ENCODE results near the gene TBC1D22B.
"Not testable (repeated sequence)": the region's sequence is repeated elsewhere in the genome, so short reads cannot be mapped to it uniquely, and the experiment has no call there.

The TBC1D22B gene

DNA sequence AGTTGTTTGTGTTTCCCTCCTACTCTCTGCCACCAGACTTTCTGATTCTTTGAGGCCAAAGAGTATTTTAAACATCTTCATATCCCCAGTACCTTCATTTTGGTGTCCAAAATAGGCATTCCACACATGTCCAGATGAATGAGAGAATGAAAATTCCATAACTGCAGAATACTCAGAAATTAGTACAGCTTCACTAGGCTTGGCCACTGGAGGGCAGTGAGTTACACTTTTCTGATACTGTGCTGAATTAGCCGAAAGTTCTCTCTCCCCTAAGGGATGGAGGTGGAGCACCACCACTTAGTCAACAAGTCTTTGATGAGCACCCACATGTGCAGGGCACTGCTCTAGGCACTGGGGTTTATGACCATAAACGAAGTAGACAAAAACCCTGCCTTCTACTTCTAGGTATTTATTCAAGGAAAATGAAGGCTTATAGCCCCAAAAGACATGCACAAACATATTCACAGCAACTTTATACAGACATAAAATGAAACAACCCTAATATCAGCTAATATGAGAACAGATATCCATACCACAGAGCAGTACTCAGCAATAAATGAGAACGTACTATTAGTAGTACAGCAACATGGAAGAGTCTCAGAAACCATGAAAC lies 46.4 kb downstream of the TBC1D22B start:
- DNase-seq (ENCODE audit: low read depth, low spot score) = no peak
- CTCF ChIA-PET = interaction anchor here (0.7 to 6.9 kb wide), 11 partner anchors 8 to 385 kb away, joined by 3 to 73 read pairs (median 4); no protein-coding TSS in a partner anchor
- POLR2A ChIA-PET = no interaction called here
- no peak overlapping the region for H3K4me3 ChIP-seq (ENCODE audit: low read depth, low read length)
- TF ChIP-seq, protein P1, sequence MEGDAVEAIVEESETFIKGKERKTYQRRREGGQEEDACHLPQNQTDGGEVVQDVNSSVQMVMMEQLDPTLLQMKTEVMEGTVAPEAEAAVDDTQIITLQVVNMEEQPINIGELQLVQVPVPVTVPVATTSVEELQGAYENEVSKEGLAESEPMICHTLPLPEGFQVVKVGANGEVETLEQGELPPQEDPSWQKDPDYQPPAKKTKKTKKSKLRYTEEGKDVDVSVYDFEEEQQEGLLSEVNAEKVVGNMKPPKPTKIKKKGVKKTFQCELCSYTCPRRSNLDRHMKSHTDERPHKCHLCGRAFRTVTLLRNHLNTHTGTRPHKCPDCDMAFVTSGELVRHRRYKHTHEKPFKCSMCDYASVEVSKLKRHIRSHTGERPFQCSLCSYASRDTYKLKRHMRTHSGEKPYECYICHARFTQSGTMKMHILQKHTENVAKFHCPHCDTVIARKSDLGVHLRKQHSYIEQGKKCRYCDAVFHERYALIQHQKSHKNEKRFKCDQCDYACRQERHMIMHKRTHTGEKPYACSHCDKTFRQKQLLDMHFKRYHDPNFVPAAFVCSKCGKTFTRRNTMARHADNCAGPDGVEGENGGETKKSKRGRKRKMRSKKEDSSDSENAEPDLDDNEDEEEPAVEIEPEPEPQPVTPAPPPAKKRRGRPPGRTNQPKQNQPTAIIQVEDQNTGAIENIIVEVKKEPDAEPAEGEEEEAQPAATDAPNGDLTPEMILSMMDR (IDR thresholded peaks at IDR 0.05; ENCODE audit: insufficient read depth, low read length, missing control alignments) = peak; percentile 74

DNA sequence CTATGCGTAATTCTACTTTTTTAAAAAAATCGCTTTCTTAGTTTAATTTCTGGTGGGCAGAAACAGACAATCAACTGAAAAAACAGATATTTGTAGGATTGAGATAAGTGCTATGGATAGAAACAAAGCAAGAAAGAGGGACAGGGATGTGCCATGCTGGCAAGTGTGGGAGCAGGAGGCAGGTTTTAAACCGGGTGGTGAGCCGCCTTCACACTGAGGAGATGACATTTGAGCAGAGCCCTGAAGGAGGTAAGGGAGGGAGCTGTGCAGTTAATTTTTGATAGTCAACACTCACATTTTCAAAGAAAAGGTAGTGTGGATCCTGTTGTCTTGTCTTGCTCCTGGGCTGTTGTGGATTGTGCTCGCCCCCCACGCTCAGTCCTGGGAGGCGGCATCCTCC lies 47.2 kb downstream of the TBC1D22B start:
- no peak overlapping the region for H3K4me3 ChIP-seq (ENCODE audit: low read depth, low read length)
- ChIA-PET POLR2A (no interaction called here), CTCF (interaction anchor here (0.9 to 6.9 kb wide), 5 partner anchors 9 to 69 kb away, joined by 4 to 73 read pairs (median 5); no protein-coding TSS in a partner anchor)
- TF ChIP-seq, protein P1 (IDR thresholded peaks at IDR 0.05; ENCODE audit: insufficient read depth, low read length, missing control alignments) = no peak
- no peak for DNase-seq (ENCODE audit: low read depth, low spot score)

DNA sequence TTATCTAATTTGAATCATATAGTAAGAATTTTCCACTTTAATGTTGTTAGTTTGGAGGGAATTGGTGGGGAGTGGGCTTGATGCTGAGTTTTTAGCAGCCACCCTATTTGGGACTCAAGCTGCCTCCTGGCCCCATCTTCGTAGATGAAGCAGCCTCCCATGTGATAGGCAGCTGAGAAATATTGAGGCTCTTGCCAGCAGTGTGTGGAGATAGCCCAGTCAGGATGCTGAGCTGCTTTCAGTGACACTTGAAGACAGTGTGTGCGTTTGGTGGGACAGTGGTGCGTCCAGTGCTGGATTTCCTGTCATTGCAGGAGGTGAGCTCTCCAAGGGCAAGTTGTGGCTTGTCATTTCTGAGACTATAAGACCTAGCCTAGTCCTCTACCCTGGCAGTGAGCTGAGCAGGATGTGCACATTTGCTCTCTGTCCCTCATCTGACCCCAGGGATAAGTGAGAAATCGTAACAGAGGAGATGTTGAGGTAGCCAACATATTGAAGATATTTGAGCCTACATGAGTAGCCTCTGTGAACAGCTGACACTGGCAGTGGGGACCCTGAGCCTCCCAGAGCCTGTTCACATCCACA lies 48.4 kb downstream of the TBC1D22B start:
- no peak for DNase-seq (ENCODE audit: low read depth, low spot score)
- TF ChIP-seq, protein P1 (IDR thresholded peaks at IDR 0.05; ENCODE audit: insufficient read depth, low read length, missing control alignments) = no peak
- POLR2A ChIA-PET = no interaction called here
- CTCF ChIA-PET = interaction anchor here (0.9 to 12.7 kb wide), 5 partner anchors 9 to 288 kb away, joined by 3 to 124 read pairs (median 68); no protein-coding TSS in a partner anchor
- H3K4me3 ChIP-seq (ENCODE audit: low read depth, low read length) = no peak overlapping the region

DNA sequence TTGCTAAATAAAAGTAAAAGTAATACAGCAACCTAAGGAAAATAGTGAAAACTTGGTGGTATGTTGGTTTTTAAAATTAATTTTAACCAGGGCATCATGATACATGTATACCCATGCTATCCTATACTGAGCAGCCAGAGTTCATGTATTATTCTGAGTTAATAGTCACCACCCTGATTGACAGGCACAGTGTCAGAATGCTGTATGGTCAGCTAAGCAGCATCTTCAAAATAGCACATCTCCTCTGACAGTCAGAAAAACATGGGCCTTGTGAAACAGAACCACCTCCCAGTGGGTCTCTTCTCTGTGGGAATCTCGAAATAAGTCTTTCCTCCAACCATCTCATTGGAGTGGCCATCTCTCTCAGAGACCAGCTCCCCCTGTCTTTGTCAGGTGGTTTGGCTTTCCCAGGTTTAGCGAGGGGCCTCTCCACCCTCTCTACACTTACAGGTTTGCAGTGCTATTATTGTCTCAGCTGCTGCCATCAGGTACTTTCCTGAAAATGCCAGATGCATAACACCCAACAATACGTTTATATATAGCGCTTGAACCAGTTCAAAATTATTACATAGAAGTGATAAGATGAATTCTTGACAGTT lies 49.2 kb downstream of the TBC1D22B start:
- ChIA-PET CTCF (interaction anchor here (0.9 to 12.7 kb wide), 6 partner anchors 8 to 289 kb away, joined by 3 to 124 read pairs (median 36); no protein-coding TSS in a partner anchor), POLR2A (no interaction called here)
- H3K4me3 ChIP-seq (ENCODE audit: low read depth, low read length) = no peak overlapping the region
- TF ChIP-seq, protein P1 (IDR thresholded peaks at IDR 0.05; ENCODE audit: insufficient read depth, low read length, missing control alignments) = no peak
- DNase-seq (ENCODE audit: low read depth, low spot score) = no peak

DNA sequence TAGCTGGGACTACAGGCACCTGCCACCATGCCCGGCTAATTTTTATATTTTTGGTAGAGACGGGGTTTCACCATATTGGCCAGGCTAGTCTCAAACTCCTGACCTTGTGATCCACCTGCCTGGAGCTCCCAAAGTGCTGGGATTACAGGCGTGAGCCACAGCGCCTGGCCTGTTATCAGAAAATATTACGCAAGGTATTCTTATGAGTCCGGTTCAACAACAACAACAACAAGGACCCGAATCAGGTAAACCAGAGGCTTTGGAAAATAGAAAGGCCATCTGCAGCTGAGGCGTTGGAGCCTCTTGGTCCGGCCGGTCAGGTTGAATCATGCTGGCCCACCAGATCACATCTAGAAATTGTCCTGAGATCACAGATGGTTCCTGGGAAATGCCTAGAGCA lies 49.9 kb downstream of the TBC1D22B start:
- CTCF ChIA-PET = interaction anchor here (1.3 to 12.7 kb wide), 4 partner anchors 7 to 18 kb away, joined by 4 to 124 read pairs (median 70); no protein-coding TSS in a partner anchor
- DNase-seq (ENCODE audit: low read depth, low spot score); H3K4me3 ChIP-seq (ENCODE audit: low read depth, low read length); POLR2A ChIA-PET: not testable (repeated sequence)

DNA sequence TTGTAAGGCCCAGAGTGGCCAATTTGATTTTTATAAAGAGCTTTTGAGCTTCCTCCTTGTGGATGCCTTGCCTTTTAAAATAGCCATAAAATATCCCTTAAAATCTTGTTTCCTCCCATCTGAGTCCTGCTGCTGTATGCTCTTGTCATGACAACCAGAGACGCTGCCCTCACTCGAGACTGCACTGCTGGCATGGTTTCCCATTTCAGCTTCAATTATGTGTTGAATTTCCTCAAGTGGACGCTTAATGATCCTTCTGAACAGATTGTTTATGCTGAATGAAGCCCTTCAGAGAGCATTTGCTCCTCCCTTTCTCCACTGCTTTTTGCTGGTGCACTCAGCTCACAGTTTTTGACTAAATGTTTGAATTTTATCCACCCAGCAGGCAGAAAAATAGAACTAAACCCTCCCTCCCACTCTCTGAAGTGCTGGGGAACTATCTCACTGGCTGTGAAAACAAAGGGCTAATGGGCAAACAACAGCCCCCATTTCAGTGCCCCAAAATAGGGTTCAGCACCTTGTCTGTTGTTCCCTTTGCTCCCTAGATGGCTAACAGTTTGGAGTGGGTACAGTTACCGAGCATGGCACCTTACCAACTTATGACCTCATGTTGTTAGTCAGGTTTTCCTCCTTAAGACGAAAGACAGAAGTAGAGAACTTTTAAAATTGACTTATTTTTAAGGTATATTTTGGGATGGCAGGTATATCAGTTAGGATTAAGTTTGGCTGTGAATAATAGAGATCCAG lies 50.7 kb downstream of the TBC1D22B start:
- TF ChIP-seq, protein P1 (IDR thresholded peaks at IDR 0.05; ENCODE audit: insufficient read depth, low read length, missing control alignments) = no peak
- ChIA-PET POLR2A (no interaction called here), CTCF (interaction anchor here (6.9 to 12.7 kb wide), 2 partner anchors 12 to 17 kb away, joined by 68 to 124 read pairs; no protein-coding TSS in a partner anchor)

More for the DNA sequence above, 50.7 kb downstream of the TBC1D22B start:
- no peak overlapping the region for H3K4me3 ChIP-seq (ENCODE audit: low read depth, low read length)
- no peak for DNase-seq (ENCODE audit: low read depth, low spot score)
